ENCODE results near the gene C16orf86.

GRCh38 chr16:67645397-67646121 is 21.1 kb upstream of the C16orf86 start:
- TF ChIP-seq POLR2A (IDR thresholded peaks at IDR 0.05) (no peak), CTCF (IDR thresholded peaks at IDR 0.05) (no peak)
